Spleen (tissue), 7 donors: ENCODE data around the gene DENND2D.

Experiments used
- CTCF ChIP-seq, 11 experiments: fragments of 200-600 bp in 7 of 11; fragments of 450-650 bp in 4 of 11; sonication (generic) in 4 of 11; IDR thresholded peaks in 8 of 11; conservative IDR thresholded peaks in 3 of 11; 1 replicate in 7 of 11; 2 replicates in 4 of 11; pipeline versions ENCODE4 v1.4.0 to v1.8.0; 2016 to 2021; ENCODE audit warnings: antibody characterized with exemption in 11 of 11, inconsistent platforms in 4 of 11, mild to moderate bottlenecking in 1 of 11
- POLR2A ChIP-seq, 3 donors: fragments of 450-650 bp; IDR thresholded peaks; one replicate each; pipeline ENCODE4 v1.5.1; 2017; ENCODE audit warnings: antibody characterized with exemption in 3 of 3, mild to moderate bottlenecking in 1 of 3
- donor health status: DM: no; HTN: no; CAD: no; lungs with moderate emphysema.
- donor health status: DM: no; HTN: no; CAD: no.
- donor health status: DM: no; HTN: no; CAD: no.

GRCh38 chr1:111221633-111222291 is 21.3 kb upstream of the DENND2D start:
- TF ChIP-seq CTCF (IDR thresholded peaks at IDR 0.05 in 8 of 11, conservative IDR thresholded peaks at IDR 0.05 in 3 of 11) (peak in 2 of 11 experiments; percentile 8 to 11), POLR2A (IDR thresholded peaks at IDR 0.05) (peak in 1 of 3 donors; percentile 3)
